Astrocyte of the spinal cord (primary cell): ENCODE results near the gene GASK1B.
A peak's percentile ranks its signal among the peaks of the same experiment; 100 is the strongest.

Source experiments
- DNase-seq: peaks from one replicate; pipeline ENCODE4 v3.0.0; 2011; ENCODE audit warnings: low read depth, low spot score
- H3K4me3 ChIP-seq: 2 replicates; pipeline ENCODE4 v1.5.1; 2011; ENCODE audit warnings: low read depth, mild to moderate bottlenecking, low read length, moderate library complexity
- CTCF ChIP-seq: IDR thresholded peaks from 2 replicates; pipeline ENCODE4 v1.5.1; 2012; ENCODE audit warnings: low read depth, mild to moderate bottlenecking, low read length, inconsistent platforms
- in situ Hi-C: cut with HindIII; loops from 2 replicates; pipeline ENCODE4 v1.10.0; 2017; ENCODE audit warnings: low sequenced_read_pairs

Gene GASK1B

DNA sequence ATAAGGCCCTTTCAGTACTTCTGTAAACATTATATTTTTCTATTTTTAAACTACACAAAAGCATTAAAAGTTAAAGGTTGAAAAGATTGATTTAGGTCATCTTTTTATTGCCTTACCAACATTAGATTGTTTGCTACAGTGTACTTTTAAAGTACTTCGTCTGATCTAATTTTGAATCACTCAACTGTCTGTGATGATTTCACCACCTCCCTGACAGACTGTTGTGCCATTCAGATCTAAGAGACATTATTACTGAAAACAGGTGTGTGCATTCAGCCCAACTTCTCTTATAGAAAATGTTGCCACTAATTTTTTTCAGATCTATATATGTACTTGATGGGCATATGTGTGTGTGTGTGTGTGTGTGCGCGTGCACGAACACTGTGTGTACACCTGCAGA, 39.3 kb downstream of the GASK1B start:
- H3K4me3 ChIP-seq = no peak overlapping the region
- DNase-seq = no peak
- in situ Hi-C loops = no loop called here
- no peak for TF ChIP-seq CTCF

DNA sequence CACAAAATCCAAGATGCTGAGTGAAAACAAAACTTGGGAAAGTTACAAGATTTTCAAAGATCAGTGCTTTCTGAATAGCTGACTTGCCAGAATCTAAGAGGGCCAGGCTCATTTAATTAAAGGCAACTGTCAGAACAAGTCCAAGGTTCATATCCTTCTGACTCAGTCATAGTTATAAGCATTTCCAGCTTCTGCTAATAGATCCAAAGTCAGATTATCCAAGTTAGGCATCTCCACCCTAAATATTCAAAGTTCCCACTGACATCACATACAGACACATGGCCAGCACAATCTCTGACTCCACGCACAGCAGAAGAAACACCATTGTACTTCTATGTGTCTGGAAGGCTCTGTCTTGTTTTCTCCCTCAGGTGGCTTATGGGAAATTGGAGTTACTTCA, 41.8 kb downstream of the GASK1B start:
- no peak overlapping the region for H3K4me3 ChIP-seq
- in situ Hi-C loops = no loop called here
- no peak for TF ChIP-seq CTCF
- DNase-seq = no peak

DNA sequence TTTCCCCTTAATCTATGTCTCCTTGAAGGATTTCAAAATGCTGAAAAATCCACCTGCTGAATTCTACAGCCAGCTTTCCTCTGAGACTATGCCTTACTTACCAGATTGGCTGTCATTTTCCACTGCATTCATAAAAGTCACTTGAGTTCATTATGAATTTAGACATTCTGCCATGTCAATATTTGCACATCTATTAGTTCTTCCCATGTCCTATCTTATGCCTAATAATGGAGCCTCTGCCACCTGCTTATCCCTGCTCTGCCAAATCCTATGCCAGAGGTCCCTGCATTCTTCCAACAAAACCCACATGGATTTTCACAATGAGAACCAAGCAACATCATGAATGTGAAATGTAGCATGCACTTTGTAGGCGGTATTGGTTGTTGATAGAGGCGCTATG, 42.6 kb downstream of the GASK1B start:
- in situ Hi-C loops = no loop called here
- no peak overlapping the region for H3K4me3 ChIP-seq
- no peak for DNase-seq
- no peak for TF ChIP-seq CTCF

DNA sequence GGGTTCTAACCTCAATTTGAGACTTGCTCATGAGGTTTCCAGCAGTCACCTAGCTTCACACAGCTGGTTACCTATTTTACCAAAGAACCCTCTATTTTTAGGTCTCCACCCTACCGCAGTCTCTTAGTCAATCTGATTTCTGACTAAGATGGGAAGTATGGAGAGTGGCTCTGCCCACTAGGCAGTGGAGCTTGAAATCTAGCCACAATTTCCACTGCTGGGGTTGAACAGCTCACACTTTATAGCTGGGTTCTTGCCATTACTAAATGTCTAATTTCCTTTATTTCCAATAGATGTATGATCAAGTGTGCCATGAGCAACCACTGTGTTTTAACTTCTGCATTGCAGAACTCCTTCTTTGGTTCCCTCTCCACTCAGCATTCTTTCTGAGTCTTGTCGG, 43.1 kb downstream of the GASK1B start:
- TF ChIP-seq CTCF = no peak
- DNase-seq = peak; percentile 32
- H3K4me3 ChIP-seq = no peak overlapping the region
- in situ Hi-C loops = no loop called here

GRCh38 chr4:158128540-158128939, 44.3 kb downstream of the GASK1B start:
- no peak for TF ChIP-seq CTCF
- DNase-seq = no peak
- no peak overlapping the region for H3K4me3 ChIP-seq
- in situ Hi-C loops = no loop called here

GRCh38 chr4:158125310-158125709, 47.5 kb downstream of the GASK1B start:
- in situ Hi-C loops = no loop called here
- DNase-seq = no peak
- H3K4me3 ChIP-seq = no peak overlapping the region
- no peak for TF ChIP-seq CTCF
